HepG2 (cell line): ENCODE results near the gene SLC13A5. TPM values are rescaled to one million over a fixed set of nuclear protein-coding genes. Genes with fewer than 3 reads are reported as not detected.

Experiments
- ATAD3A ChIP-seq: sonication (generic); formaldehyde crosslinking; IDR thresholded peaks from 2 replicates; pipeline ENCODE4 v1.4.0; 2020; ENCODE audit warnings: missing genetic modification reagents
- FOXO1 ChIP-seq: sonication (generic); formaldehyde crosslinking; IDR thresholded peaks from 2 replicates; pipeline ENCODE4 v1.4.0; 2020; ENCODE audit warnings: missing genetic modification reagents
- HMG20A ChIP-seq: IDR thresholded peaks from 2 replicates; pipeline ENCODE4 v1.6.1; 2016; ENCODE audit warnings: borderline replicate concordance
- KMT2A ChIP-seq: sonication (generic); formaldehyde crosslinking; IDR thresholded peaks from 2 replicates; pipeline ENCODE4 v1.4.0; 2020; ENCODE audit warnings: missing genetic modification reagents
- KMT2B ChIP-seq: IDR thresholded peaks from 2 replicates; pipeline ENCODE4 v1.6.1; 2016; ENCODE audit warnings: missing genetic modification reagents, missing compliant biosample characterization
- MED8 ChIP-seq: sonication (generic); formaldehyde crosslinking; IDR thresholded peaks from 2 replicates; pipeline ENCODE4 v1.8.1; 2023; ENCODE audit warnings: mild to moderate bottlenecking, missing genetic modification reagents; ENCODE audit not compliant: insufficient replicate concordance
- MIXL1 ChIP-seq: IDR thresholded peaks from 2 replicates; pipeline ENCODE4 v1.6.1; 2016
- MTA1 ChIP-seq: sonication (generic); formaldehyde crosslinking; IDR thresholded peaks from 2 replicates; pipeline ENCODE4 v1.4.0; 2020; ENCODE audit warnings: missing genetic modification reagents, mild to moderate bottlenecking, borderline replicate concordance
- NAIF1 ChIP-seq: sonication (generic); formaldehyde crosslinking; IDR thresholded peaks from 2 replicates; pipeline ENCODE4 v1.5.0; 2020; ENCODE audit warnings: mild to moderate bottlenecking, missing genetic modification reagents, borderline replicate concordance
- NFYC ChIP-seq: IDR thresholded peaks from 2 replicates; pipeline ENCODE4 v1.6.1; 2016; ENCODE audit warnings: missing genetic modification reagents, missing compliant biosample characterization
- PLSCR1 ChIP-seq: sonication (generic); formaldehyde crosslinking; IDR thresholded peaks from 2 replicates; pipeline ENCODE4 v1.5.0; 2020; ENCODE audit warnings: missing genetic modification reagents, mild to moderate bottlenecking, borderline replicate concordance
- RFX3 ChIP-seq: IDR thresholded peaks from 2 replicates; pipeline ENCODE4 v1.6.1; 2016; ENCODE audit warnings: missing biosample characterization, missing genetic modification reagents
- SATB2 ChIP-seq: sonication (generic); formaldehyde crosslinking; IDR thresholded peaks from 2 replicates; pipeline ENCODE4 v1.5.0; 2020; ENCODE audit warnings: missing genetic modification reagents
- SKI ChIP-seq: fragments of 450-650 bp; IDR thresholded peaks from one replicate; pipeline ENCODE4 v1.6.1; 2018; ENCODE audit warnings: mild to moderate bottlenecking; ENCODE audit not compliant: partially characterized antibody
- STAT6 ChIP-seq: sonication (generic); formaldehyde crosslinking; IDR thresholded peaks from 2 replicates; pipeline ENCODE4 v1.4.0; 2020; ENCODE audit warnings: missing genetic modification reagents, mild to moderate bottlenecking, borderline replicate concordance
- THAP11 ChIP-seq: IDR thresholded peaks from 2 replicates; pipeline ENCODE4 v1.6.1; 2016; ENCODE audit warnings: missing biosample characterization, missing genetic modification reagents
- ZNF775 ChIP-seq: sonication (generic); formaldehyde crosslinking; IDR thresholded peaks from 2 replicates; pipeline ENCODE4 v1.4.0; 2020; ENCODE audit warnings: missing genetic modification reagents, mild to moderate bottlenecking, moderate library complexity, borderline replicate concordance
- ZNF800 ChIP-seq: sonication (generic); formaldehyde crosslinking; IDR thresholded peaks from 2 replicates; pipeline ENCODE4 v1.4.0; 2020; ENCODE audit warnings: missing genetic modification reagents
- ZSCAN25 ChIP-seq: sonication (generic); formaldehyde crosslinking; IDR thresholded peaks from 2 replicates; pipeline ENCODE4 v1.8.0; 2022; ENCODE audit warnings: mild to moderate bottlenecking, missing genetic modification reagents
- polyA plus RNA-seq, 8 experiments: library from polyadenylated mRNA; depleted of rRNA in 3 of 8; stranded (reverse) in 7 of 8; unstranded in 1 of 8; fragments of >200 nt; fragmentation: Illumina TruSeq in 4 of 8; extraction: Trizol in 4 of 8; gene quantifications; 2 replicates each; pipeline versions ENCODE4 v1.2.1 to v1.2.3, GENCODE V29; 2011 to 2016; ENCODE audit warnings: low read depth in 4 of 8, missing spikeins in 1 of 8, mixed read lengths in 1 of 8; ENCODE audit not compliant: insufficient read depth in 1 of 8
- total RNA-seq, 5 experiments: library from RNA; depleted of rRNA; stranded (reverse); fragments of >200 nt; fragmentation: Illumina TruSeq; extraction: Trizol; gene quantifications; 2 replicates each; pipeline ENCODE4 v1.2.3, GENCODE V29; 2016; ENCODE audit warnings: low read depth in 1 of 5
- TF ChIP-seq, protein P1 (sequence below): IDR thresholded peaks from 2 replicates; pipeline ENCODE4 v1.6.1; 2016; ENCODE audit warnings: missing compliant biosample characterization, missing genetic modification reagents, borderline replicate concordance
- TF ChIP-seq, protein P2 (sequence below): sonication (generic); formaldehyde crosslinking; IDR thresholded peaks from 2 replicates; pipeline ENCODE4 v1.4.0; 2020; ENCODE audit warnings: missing genetic modification reagents

SLC13A5 gene
- total and polyA plus RNA-seq, 2 of the 13 experiments (the other 11 are each of a cell fraction or from before 2014, with no cell fraction given): 42.8 to 310 TPM

- TF ChIP-seq, protein P1, sequence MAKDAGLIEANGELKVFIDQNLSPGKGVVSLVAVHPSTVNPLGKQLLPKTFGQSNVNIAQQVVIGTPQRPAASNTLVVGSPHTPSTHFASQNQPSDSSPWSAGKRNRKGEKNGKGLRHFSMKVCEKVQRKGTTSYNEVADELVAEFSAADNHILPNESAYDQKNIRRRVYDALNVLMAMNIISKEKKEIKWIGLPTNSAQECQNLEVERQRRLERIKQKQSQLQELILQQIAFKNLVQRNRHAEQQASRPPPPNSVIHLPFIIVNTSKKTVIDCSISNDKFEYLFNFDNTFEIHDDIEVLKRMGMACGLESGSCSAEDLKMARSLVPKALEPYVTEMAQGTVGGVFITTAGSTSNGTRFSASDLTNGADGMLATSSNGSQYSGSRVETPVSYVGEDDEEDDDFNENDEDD: no peak
- TF ChIP-seq KMT2B (no peak), PLSCR1 (CRISPR knock-in tag) (no peak), ATAD3A (CRISPR knock-in tag) (no peak), MED8 (CRISPR knock-in tag) (no peak), STAT6 (no peak), SATB2 (CRISPR knock-in tag) (no peak), KMT2A (CRISPR knock-in tag) (no peak), MIXL1 (no peak), SKI (no peak), ZNF775 (CRISPR knock-in tag) (no peak), MTA1 (no peak), ZSCAN25 (CRISPR knock-in tag) (no peak), NAIF1 (CRISPR knock-in tag) (no peak), ZNF800 (CRISPR knock-in tag) (no peak), NFYC (CRISPR knock-in tag) (no peak), HMG20A (peak; percentile 24; the same call in 1 of the 2 replicates), THAP11 (CRISPR knock-in tag) (no peak), RFX3 (CRISPR knock-in tag) (no peak), FOXO1 (CRISPR knock-in tag) (peak; percentile 52; the same call in 1 of the 2 replicates)
- TF ChIP-seq, protein P2, sequence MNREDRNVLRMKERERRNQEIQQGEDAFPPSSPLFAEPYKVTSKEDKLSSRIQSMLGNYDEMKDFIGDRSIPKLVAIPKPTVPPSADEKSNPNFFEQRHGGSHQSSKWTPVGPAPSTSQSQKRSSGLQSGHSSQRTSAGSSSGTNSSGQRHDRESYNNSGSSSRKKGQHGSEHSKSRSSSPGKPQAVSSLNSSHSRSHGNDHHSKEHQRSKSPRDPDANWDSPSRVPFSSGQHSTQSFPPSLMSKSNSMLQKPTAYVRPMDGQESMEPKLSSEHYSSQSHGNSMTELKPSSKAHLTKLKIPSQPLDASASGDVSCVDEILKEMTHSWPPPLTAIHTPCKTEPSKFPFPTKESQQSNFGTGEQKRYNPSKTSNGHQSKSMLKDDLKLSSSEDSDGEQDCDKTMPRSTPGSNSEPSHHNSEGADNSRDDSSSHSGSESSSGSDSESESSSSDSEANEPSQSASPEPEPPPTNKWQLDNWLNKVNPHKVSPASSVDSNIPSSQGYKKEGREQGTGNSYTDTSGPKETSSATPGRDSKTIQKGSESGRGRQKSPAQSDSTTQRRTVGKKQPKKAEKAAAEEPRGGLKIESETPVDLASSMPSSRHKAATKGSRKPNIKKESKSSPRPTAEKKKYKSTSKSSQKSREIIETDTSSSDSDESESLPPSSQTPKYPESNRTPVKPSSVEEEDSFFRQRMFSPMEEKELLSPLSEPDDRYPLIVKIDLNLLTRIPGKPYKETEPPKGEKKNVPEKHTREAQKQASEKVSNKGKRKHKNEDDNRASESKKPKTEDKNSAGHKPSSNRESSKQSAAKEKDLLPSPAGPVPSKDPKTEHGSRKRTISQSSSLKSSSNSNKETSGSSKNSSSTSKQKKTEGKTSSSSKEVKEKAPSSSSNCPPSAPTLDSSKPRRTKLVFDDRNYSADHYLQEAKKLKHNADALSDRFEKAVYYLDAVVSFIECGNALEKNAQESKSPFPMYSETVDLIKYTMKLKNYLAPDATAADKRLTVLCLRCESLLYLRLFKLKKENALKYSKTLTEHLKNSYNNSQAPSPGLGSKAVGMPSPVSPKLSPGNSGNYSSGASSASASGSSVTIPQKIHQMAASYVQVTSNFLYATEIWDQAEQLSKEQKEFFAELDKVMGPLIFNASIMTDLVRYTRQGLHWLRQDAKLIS (CRISPR knock-in tag): no peak
Measured at GRCh38 chr17:6708357-6708961, 4.7 kb downstream of the SLC13A5 start (continued).
